ENCODE measurements around the gene KXD1.
A peak's percentile ranks its signal among the peaks of the same experiment; 100 is the strongest.
"Not testable (repeated sequence)": the region's sequence is repeated elsewhere in the genome, so short reads cannot be mapped to it uniquely, and the experiment has no call there.

Gene KXD1

DNA sequence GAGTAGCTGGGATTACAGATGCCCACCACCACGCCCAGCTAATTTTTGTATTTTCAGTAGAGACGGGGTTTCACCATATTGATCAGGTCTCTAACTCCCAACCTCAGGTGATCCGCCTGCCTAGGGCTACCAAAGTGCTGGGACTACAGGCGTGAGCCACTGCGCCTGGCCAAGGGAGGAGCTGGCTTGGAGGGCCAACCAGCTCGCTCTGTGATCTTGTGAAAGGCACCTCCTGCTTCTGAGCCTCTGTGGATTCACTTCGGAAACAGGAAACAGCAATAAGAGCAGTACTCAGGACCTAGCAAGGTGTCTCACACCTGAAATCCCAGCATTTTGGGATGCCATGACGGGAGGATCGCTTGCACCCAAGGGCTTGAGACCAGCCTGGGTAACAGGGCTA, 33.8 kb upstream of the KXD1 start:
- DNase-seq, result no peak
- TF ChIP-seq POLR2A (IDR thresholded peaks at IDR 0.05; ENCODE audit: low read length) (no peak), GATA1 (IDR thresholded peaks at IDR 0.05; ENCODE audit: low read depth, low read length) (no peak)

DNA sequence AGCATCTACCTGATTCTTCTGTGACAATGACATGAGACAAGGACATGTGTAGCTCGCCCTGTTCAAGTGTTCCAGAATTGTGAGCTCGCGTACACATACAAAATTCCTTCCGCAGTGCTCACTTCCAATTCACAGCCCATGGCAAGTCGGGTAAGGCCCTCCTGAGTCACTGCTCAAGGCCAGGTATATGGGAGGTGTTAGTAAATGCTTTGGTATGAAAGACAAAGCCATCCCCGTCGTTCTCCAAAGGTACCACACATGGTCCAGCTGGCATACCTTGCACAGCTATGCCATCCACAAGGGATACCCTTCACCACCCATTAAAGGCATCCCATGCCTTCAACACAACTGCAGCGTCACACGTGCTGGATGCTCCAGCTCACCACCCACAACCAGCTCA, 31.4 kb upstream of the KXD1 start:
- no peak for TF ChIP-seq POLR2A (IDR thresholded peaks at IDR 0.05; ENCODE audit: low read length)
- DNase-seq, result no peak

DNA sequence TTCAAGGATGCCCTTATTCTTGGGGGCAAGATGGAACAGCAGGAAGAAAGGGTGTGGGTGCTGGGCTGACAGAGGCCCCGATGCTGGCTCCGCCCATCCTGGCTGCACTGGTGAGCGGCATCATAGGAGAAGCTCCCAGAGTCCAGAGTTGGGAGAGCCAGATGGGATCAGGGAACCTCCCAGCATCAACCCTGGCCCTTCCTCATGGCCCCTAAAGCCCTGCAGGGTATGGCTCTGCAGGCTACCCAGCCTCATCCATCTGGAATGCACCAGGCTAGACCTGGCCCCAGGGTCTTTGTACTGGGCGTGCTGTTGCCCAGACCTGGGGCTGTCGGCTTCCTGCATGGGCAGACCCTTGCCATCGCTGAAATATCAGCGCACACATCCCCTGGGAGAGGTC, 27.9 kb upstream of the KXD1 start:
- TF ChIP-seq POLR2A (IDR thresholded peaks at IDR 0.05; ENCODE audit: low read length), result no peak
- TF ChIP-seq GATA1 (IDR thresholded peaks at IDR 0.05; ENCODE audit: low read depth, low read length), result no peak
- no peak for DNase-seq

DNA sequence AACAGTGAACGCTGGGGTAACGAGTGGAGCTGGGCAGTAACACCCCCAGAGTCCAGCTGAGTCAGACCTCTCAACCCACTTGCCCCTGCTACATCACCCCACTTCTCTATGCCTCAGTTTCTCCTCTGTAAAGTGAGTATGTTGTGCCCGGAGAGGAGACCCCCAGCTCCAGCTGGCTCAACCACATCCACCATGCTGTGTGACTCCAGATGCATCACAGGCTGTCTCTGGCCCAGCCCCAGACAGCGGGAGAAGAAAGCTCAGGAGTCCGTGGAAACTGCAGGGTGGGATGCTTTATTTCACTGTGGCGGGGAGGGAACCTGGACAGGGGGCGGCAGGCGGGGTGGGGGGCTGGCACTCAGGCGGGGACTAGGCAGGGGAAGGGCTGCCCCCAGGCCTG, 26.2 kb upstream of the KXD1 start:
- no peak for DNase-seq
- TF ChIP-seq GATA1 (IDR thresholded peaks at IDR 0.05; ENCODE audit: low read depth, low read length), result no peak
- no peak for TF ChIP-seq POLR2A (IDR thresholded peaks at IDR 0.05; ENCODE audit: low read length)

DNA sequence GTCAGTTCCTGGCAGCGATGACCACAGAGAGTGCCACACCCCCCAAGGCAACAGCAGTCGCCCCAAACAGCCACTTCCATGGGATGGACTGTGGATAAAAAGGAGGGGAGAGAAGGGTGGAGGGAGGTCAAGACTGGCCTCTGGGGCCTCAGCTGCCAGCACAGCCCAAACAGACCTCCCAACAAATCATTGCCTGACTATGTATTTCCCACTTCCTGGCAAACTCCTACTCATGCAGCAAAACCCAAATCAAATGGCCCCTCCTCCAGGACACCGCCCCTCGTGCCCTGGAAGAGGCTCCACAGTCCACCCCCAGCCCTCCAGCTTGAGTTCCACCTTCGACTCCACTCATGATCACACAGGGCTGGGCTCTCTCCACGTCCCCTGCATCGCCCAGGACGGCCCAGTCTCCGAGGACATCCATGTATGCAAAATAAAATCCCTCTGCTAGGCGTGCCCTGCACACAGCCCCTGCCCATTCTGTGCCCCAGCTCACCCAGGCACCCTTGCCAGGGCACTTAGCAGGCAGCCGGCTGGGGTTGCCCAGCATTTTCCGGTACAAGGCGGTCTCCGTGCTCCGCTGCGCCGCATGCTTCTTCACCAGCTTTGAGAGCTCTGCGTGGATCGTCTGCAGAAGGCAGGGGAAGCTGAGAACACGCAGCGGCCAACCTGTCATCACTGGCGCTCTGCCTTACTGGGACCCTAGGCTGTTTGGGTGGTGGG, 25.3 kb upstream of the KXD1 start:
- TF ChIP-seq POLR2A (IDR thresholded peaks at IDR 0.05; ENCODE audit: low read length), result no peak
- no peak for TF ChIP-seq GATA1 (IDR thresholded peaks at IDR 0.05; ENCODE audit: low read depth, low read length)
- DNase-seq, result no peak

DNA sequence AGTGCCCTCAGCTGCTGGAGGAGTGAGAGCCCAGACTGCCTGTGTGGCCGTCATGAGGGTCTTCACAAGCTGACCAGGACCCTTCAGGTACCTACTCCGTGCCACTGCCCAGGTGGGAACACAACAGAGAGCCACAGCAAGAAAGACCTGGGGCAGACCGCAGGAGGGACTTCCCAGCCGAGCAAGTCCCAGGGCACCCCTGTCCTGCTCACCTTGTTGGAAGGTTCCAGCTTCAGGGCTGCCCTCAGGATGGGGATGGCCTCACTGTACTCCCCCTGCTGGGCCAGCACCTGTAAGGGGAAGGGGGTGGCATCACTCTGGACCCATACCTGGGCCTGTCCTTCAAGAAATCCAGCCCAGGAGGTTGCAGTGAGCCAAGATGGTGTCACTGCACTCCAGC, 24.6 kb upstream of the KXD1 start:
- TF ChIP-seq GATA1 (IDR thresholded peaks at IDR 0.05; ENCODE audit: low read depth, low read length) (no peak), POLR2A (IDR thresholded peaks at IDR 0.05; ENCODE audit: low read length) (no peak)
- no peak for DNase-seq

DNA sequence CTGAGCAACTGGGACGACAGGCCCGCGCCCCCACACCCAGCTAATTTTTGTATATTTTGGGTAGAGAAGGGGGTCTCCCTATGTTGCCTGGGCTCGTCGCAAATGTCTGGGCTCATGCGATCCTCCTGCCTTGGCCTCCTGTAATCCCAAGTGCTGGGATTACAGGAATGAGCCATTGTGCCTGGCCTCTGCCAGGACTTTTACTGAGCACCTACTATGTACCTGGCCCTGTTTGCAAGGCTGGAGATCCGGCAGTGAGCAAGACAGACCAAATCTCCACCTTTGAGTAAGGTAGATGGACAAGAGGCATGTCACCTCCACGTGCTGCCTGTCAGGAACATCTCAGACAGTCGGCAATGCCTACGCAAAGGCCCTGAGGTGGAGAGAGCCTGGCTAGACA, 21.2 kb upstream of the KXD1 start:
- DNase-seq, result no peak
- TF ChIP-seq POLR2A (IDR thresholded peaks at IDR 0.05; ENCODE audit: low read length) (no peak), GATA1 (IDR thresholded peaks at IDR 0.05; ENCODE audit: low read depth, low read length) (no peak)

DNA sequence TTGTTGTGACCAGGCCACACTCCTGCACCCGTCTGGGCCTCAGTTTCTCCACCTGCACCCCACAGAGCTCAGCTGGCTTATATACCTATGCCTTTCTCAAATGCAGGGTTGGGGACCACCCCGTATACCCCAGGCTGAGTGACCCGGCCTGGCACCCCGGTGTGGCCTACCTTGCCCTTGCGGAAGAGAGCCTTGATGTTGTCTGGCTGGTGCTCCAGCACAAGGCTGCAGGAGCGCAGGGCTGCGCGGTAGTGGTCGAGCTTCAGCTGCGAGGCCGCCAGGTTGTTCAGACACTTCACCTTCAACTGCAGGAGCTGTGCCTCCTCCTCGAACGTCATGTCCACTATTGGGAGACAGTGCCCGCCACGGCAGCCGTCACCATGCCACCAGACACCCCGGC, 20.2 kb upstream of the KXD1 start:
- no peak for DNase-seq
- TF ChIP-seq POLR2A (IDR thresholded peaks at IDR 0.05; ENCODE audit: low read length) (no peak), GATA1 (IDR thresholded peaks at IDR 0.05; ENCODE audit: low read depth, low read length) (no peak)

DNA sequence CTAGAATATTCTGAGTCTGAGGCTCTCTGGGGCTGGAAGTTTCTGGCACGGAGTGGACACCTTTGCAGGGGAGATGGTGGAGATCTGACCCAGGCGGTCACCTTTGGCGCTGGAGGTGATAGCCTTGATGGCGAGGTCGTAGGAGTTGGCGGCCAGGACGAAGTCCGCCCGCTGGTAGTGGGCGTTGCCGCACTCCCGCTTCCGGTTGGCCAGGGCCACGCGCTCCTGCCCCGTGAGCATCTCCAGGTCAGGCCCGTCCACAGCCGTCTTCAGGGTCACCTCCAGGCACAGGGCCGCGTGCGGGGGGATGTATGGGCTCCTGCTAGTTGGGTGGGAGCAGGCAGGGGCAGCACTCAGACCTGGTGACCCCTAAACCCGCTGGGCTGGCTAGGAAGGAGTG, 19.6 kb upstream of the KXD1 start:
- no peak for TF ChIP-seq GATA1 (IDR thresholded peaks at IDR 0.05; ENCODE audit: low read depth, low read length)
- TF ChIP-seq POLR2A (IDR thresholded peaks at IDR 0.05; ENCODE audit: low read length), result no peak

DNA sequence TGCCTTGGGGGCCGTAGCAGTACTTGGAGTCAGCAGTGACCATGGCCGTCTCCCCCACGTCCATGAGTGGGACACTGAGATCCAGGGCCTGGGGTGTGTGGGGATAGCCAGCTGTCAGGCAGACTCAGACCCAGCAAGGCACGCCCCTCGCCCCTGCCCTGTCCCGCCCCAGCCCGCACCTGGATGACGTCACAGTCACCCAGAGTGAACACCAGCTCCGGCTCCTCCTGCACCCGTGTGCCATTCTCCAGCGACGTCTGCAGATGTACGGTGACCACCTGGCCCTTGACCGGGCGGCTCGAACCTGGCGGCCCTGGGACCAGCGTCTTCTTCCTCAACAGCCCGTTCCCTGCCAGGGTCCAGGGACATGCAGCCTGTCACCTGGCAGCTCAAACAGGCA, 18.3 kb upstream of the KXD1 start:
- no peak for TF ChIP-seq GATA1 (IDR thresholded peaks at IDR 0.05; ENCODE audit: low read depth, low read length)
- no peak for DNase-seq

More for the DNA sequence above, 19.6 kb upstream of the KXD1 start:
- DNase-seq, result no peak

DNA sequence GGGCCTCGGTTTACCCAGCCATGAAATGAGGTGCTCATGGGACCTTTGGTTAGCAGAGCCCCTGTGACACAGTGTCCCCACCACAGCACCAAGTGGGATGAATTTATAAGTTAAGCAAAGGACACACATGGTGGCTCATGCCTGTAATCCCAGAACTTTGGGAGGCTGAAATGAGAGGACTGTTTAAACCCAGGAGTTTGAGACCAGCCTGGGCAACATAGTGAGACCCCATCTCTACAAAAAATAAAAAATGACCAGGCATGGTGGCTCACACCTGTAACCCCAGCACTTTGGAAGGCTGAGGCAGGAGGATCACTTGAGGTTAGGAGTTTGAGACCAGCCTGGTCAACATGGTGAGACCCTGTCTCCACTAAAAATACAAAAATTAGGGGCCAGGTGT, 17.5 kb upstream of the KXD1 start:
- not testable (repeated sequence) for DNase-seq

DNA sequence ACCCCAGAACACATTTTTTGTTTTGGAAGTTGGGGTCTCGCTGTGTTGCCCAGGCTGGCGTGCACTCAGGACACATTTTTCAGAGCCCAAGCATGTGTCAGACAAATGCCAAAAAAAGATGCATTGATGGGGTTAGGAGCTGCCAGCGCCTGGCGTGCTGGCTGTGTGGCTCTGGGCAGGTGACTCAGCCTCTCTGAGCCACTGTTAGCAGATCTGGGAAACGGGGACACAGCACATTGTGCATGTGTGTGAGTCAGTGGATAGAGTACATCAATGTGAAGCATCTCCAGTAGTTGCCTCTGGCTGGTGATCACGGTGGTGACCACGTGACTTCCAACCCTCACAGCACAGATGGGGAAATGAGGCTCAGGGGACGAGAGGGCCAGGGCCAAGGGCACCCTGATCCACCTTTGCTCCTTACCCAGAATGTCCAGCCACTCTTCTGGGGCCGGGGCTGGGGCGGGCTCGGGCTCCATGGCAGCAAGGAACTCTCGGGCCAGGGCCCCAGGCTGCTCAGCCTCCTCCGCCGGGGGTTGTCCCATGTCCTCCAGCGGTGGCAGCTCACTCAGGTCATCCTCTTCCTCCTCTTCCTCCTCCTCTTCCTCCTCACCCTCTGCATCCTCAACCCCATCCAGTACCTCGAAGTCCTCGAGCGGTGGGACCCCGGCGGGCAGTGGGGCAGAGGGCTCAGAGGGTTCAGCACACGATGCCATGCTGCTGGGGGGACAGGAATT, 16.2 kb upstream of the KXD1 start:
- DNase-seq, result peak in 1 of 2 experiments; percentile 30
- TF ChIP-seq GATA1 (IDR thresholded peaks at IDR 0.05; ENCODE audit: low read depth, low read length), result no peak
- TF ChIP-seq POLR2A (IDR thresholded peaks at IDR 0.05; ENCODE audit: low read length), result no peak

DNA sequence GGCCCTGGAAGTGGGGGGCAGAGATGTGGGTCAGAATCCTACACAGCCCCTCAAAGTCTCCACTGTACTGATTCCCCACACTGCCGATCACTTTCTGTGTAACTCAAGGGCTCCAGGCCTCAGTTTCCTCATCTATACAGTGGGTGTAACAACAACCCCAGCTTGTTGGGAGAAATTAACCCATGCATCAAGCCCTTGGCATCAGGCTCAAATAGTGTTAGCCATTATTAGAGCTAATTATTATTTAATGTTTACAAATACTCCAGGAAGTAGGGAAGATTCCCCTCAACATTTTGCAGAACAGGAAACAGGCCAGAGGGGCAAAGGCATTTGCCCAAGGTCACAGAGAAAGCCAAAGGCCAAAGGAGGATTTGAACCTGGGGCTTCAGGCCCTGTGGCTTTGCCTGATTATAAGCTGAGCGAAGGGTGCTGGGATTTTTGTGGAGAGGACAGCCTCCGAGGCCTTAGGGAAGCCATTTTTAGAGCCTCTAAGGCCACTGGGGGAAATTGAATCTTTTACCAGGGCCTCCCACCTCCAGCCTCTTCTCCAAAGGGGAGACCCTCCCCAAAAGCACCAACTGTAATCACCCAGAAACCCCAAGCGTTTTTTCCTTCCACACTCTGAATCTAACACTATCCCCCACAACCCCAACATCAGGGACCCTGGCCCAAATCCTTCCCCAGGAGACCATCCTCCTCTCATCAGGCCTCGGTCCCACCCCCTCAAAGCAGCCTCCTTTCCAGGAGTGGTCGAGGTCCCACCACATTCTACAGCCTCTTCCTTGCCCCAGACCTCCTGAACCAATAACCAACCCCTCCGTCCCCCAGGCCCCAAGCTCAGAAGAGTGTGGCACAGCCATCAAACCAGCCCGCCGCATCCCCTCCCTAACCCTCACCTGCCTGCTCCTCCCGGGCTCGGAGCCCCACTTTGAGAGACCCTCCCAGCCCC, 15.4 kb upstream of the KXD1 start:
- no peak for TF ChIP-seq GATA1 (IDR thresholded peaks at IDR 0.05; ENCODE audit: low read depth, low read length)
- TF ChIP-seq POLR2A (IDR thresholded peaks at IDR 0.05; ENCODE audit: low read length), result no peak
- peak in 1 of 2 experiments; percentile 53 for DNase-seq
